Measurements from ENCODE around the gene PTP4A2. TPM values are rescaled to one million over a fixed set of nuclear protein-coding genes. Genes with fewer than 3 reads are reported as not detected.

The PTP4A2 gene
- polyA plus RNA-seq, 1 experiment = 658 TPM

- no peaks in the 10 kb centered on the region for H3K9me3 ChIP-seq (ENCODE audit: control insufficient read depth, insufficient read depth, low read length)
- no peak overlapping the region for H3K4me3 ChIP-seq (ENCODE audit: low read depth, low read length)
- H3K27ac ChIP-seq (ENCODE audit: low read depth, low read length) = no peak overlapping the region
- ChIA-PET CTCF (no interaction called here), POLR2A (no interaction called here)
- no peaks in the 10 kb centered on the region for H3K27me3 ChIP-seq (ENCODE audit: control insufficient read depth, insufficient read depth, low read length)
- TF ChIP-seq CTCF (IDR thresholded peaks at IDR 0.05; ENCODE audit: low read depth, low read length) = no peak
- DNase-seq (ENCODE audit: low read depth, low spot score) = no peak
Observed at GRCh38 chr1:31888291-31888690, 49.9 kb downstream of the PTP4A2 start.

- Histone ChIP-seq H3K27ac (ENCODE audit: low read depth, low read length) (no peak overlapping the region), H3K4me3 (ENCODE audit: low read depth, low read length) (no peak overlapping the region), H3K9me3 (ENCODE audit: control insufficient read depth, insufficient read depth, low read length) (no peaks in the 10 kb centered on the region), H3K27me3 (ENCODE audit: control insufficient read depth, insufficient read depth, low read length) (no peaks in the 10 kb centered on the region)
- no peak for TF ChIP-seq CTCF (IDR thresholded peaks at IDR 0.05; ENCODE audit: low read depth, low read length)
- ChIA-PET POLR2A (no interaction called here), CTCF (no interaction called here)
- no peak for DNase-seq (ENCODE audit: low read depth, low spot score)
Observed at GRCh38 chr1:31886866-31887265, 51.3 kb downstream of the PTP4A2 start.

- POLR2A ChIA-PET = no interaction called here
- Histone ChIP-seq H3K4me3 (ENCODE audit: low read depth, low read length) (no peak overlapping the region), H3K27me3 (ENCODE audit: control insufficient read depth, insufficient read depth, low read length) (no peaks in the 10 kb centered on the region), H3K9me3 (ENCODE audit: control insufficient read depth, insufficient read depth, low read length) (no peaks in the 10 kb centered on the region), H3K27ac (ENCODE audit: low read depth, low read length) (no peak overlapping the region)
- TF ChIP-seq CTCF (IDR thresholded peaks at IDR 0.05; ENCODE audit: low read depth, low read length) = no peak
- CTCF ChIA-PET = interaction anchor here (0.5 kb wide), 1 partner anchor 34 kb away, joined by 3 read pairs; no protein-coding TSS in a partner anchor
- DNase-seq (ENCODE audit: low read depth, low spot score) = no peak
Observed at GRCh38 chr1:31885851-31886250, 52.3 kb downstream of the PTP4A2 start.

- H3K4me3 ChIP-seq (ENCODE audit: low read depth, low read length) = no peak overlapping the region
- no peak overlapping the region for H3K27ac ChIP-seq (ENCODE audit: low read depth, low read length)
- ChIA-PET CTCF (no interaction called here), POLR2A (no interaction called here)
- no peak for TF ChIP-seq CTCF (IDR thresholded peaks at IDR 0.05; ENCODE audit: low read depth, low read length)
- no peaks in the 10 kb centered on the region for H3K9me3 ChIP-seq (ENCODE audit: control insufficient read depth, insufficient read depth, low read length)
- no peak for DNase-seq (ENCODE audit: low read depth, low spot score)
- no peaks in the 10 kb centered on the region for H3K27me3 ChIP-seq (ENCODE audit: control insufficient read depth, insufficient read depth, low read length)
Observed at GRCh38 chr1:31883357-31883942, 54.7 kb downstream of the PTP4A2 start.

- no peaks in the 10 kb centered on the region for H3K27me3 ChIP-seq (ENCODE audit: control insufficient read depth, insufficient read depth, low read length)
- no peak for DNase-seq (ENCODE audit: low read depth, low spot score)
- POLR2A ChIA-PET = no interaction called here
Observed at GRCh38 chr1:31881688-31882000, 56.5 kb downstream of the PTP4A2 start.

More at GRCh38 chr1:31881688-31882000, 56.5 kb downstream of the PTP4A2 start:
- no peak overlapping the region for H3K27ac ChIP-seq (ENCODE audit: low read depth, low read length)
- no peaks in the 10 kb centered on the region for H3K9me3 ChIP-seq (ENCODE audit: control insufficient read depth, insufficient read depth, low read length)
- TF ChIP-seq CTCF (IDR thresholded peaks at IDR 0.05; ENCODE audit: low read depth, low read length) = no peak
- H3K4me3 ChIP-seq (ENCODE audit: low read depth, low read length) = no peak overlapping the region
- CTCF ChIA-PET = no interaction called here

Measured in AG04450 (cell line).